HEK293 (cell line): Measurements from ENCODE around the gene STK39.

ENCODE experiments used
- PRDM1 ChIP-seq: fragments of 450-650 bp; formaldehyde crosslinking; IDR thresholded peaks from 2 replicates; pipeline ENCODE4; 2016; ENCODE audit warnings: missing biosample characterization, missing genetic modification characterization
- ZNF274 ChIP-seq, 2 experiments: fragments of 200-500 bp in 1 of 2; fragments of 450-650 bp in 1 of 2; sonication (Bioruptor generic) in 1 of 2; formaldehyde crosslinking in 1 of 2; IDR thresholded peaks; 2 replicates each; pipeline versions ENCODE4 v1.5.1 to v1.6.1; 2014 to 2016; ENCODE audit warnings: borderline replicate concordance in 1 of 2, inconsistent platforms in 1 of 2, low read length in 1 of 2, missing biosample characterization in 1 of 2, missing genetic modification characterization in 1 of 2
- ZNF561 ChIP-seq: fragments of 450-650 bp; IDR thresholded peaks from 2 replicates; pipeline ENCODE4 v1.5.1; 2018; ENCODE audit warnings: missing biosample characterization, missing genetic modification characterization, borderline replicate concordance
- ZNF626 ChIP-seq: fragments of 450-650 bp; sonication (Bioruptor Pico); formaldehyde crosslinking; IDR thresholded peaks from 2 replicates; pipeline ENCODE4 v1.5.1; 2018; ENCODE audit warnings: missing biosample characterization, missing genetic modification characterization, inconsistent platforms
- TF ChIP-seq, protein P1 (sequence below): fragments of 450-650 bp; formaldehyde crosslinking; IDR thresholded peaks from 2 replicates; pipeline ENCODE4 v1.5.1; 2016; ENCODE audit warnings: missing biosample characterization, missing genetic modification characterization

- no peak for TF ChIP-seq PRDM1 (tag by site-specific recombination)
- TF ChIP-seq ZNF561 (tag by site-specific recombination) = no peak
- TF ChIP-seq ZNF274 (IDR thresholded peaks at IDR 0.05; ENCODE audit: low read length) = no peak
- no peak for TF ChIP-seq ZNF274 (tag by site-specific recombination; IDR thresholded peaks at IDR 0.05; ENCODE audit: borderline replicate concordance)
- no peak for TF ChIP-seq ZNF626 (tag by site-specific recombination)
- TF ChIP-seq, protein P1, sequence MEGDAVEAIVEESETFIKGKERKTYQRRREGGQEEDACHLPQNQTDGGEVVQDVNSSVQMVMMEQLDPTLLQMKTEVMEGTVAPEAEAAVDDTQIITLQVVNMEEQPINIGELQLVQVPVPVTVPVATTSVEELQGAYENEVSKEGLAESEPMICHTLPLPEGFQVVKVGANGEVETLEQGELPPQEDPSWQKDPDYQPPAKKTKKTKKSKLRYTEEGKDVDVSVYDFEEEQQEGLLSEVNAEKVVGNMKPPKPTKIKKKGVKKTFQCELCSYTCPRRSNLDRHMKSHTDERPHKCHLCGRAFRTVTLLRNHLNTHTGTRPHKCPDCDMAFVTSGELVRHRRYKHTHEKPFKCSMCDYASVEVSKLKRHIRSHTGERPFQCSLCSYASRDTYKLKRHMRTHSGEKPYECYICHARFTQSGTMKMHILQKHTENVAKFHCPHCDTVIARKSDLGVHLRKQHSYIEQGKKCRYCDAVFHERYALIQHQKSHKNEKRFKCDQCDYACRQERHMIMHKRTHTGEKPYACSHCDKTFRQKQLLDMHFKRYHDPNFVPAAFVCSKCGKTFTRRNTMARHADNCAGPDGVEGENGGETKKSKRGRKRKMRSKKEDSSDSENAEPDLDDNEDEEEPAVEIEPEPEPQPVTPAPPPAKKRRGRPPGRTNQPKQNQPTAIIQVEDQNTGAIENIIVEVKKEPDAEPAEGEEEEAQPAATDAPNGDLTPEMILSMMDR (tag by site-specific recombination) = no peak
Measured at GRCh38 chr2:167937403-167937802, 310.0 kb downstream of the STK39 start.
